Kasumi-1 (cell line): ENCODE measurements around the gene RPEL1.
"Not testable (repeated sequence)": the region's sequence is repeated elsewhere in the genome, so short reads cannot be mapped to it uniquely, and the experiment has no call there.

Source experiments
- DNase-seq, 2 experiments: peaks; one replicate each; lab custom pipeline; 2025; lab: John Stamatoyannopoulos, UW

The RPEL1 gene

GRCh38 chr10:103235775-103236174 lies 9.9 kb upstream of the RPEL1 start:
- DNase-seq = no peak

DNA sequence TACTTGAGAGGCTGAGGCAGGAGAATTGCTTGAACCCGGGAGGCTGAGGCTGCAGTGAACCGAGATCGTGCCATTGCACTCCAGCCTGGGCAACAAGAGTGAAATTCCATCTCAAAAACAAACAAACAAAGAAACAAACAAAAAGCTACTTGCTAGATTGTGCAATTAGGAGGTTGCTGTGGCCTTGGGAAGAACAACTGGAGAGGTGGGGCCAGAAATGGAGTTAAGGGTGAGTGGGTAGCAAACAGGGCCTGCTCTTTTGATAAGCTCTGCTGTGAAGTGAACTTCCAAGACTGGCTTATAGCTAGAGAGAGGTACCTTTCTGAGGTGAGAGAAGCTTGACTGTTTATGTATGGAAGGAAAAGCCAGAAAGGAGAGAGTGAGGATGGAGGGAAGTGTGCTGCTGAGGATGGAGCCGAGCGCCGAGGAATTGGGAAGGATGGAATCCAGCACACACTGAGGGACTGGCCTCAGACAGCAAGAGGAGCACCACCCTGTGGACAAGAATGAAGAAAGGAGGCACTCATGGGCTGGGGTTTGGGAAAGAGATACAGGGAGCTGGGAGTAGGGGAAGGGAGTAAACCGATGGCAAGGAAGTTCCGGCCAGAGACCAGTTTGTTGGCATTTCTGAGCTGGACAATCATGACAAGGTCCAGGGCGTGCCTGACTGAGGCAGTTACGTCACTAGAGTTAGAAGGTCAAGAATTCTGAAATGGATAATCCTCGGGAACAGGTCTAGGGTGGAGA lies 7.0 kb upstream of the RPEL1 start:
- peak; percentile 56 to 59 for DNase-seq

GRCh38 chr10:103241262-103242011 lies 4.2 kb upstream of the RPEL1 start:
- peak; percentile 31 to 47 for DNase-seq

DNA sequence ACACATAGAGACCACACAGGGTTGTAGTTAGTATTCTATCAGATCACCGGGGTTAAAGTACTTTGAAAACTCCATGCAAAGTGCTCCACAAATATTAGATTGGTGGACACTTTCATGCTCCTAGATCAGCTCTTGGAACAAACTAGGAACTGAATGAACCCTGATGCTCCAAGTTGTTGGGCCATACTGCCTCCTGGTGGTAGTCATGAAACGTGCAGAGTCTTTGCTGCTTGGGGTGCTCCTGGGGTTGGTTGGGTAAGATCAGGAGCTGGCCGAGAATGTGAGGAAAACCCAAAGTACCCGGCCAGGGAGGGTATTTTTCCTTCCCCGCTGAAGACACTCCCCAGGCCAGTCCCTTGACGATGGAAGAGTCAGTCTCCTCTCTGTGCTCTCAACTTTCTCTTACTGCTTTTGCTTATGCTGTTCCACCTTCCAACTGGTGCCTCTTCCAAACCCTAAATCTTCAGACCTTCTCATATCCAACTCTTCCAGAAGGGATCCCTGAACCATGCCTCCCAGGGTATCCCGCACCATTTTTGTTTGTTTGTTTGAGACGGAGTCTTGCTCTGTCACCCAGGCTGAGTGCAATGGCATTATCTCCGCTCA lies 918 bp upstream of the RPEL1 start:
- peak; percentile 94 to 97 for DNase-seq

- peak; percentile 18 to 28 for DNase-seq
Observed at GRCh38 chr10:103246324-103246723, 637 bp downstream of the RPEL1 start.

DNA sequence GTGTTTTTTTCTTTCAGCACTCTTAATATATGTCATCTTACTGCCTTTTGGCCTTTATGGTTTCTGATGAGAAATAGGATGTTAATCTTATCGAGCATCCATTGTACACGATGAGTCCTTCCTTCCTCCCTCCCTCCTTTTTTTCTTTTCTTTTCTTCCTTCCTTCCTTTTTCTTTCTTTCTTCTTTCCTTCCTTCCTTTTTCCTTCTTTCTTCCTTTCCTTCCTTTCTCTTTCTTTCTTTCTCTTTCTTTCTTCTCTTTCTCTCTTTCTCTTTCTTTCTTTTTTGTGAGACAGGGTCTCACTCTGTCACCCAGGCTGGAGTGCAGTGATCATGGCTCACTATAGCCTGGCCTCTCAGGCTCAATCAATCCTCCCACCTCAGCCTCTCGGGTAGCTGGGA lies 8.4 kb downstream of the RPEL1 start:
- no peak for DNase-seq

DNA sequence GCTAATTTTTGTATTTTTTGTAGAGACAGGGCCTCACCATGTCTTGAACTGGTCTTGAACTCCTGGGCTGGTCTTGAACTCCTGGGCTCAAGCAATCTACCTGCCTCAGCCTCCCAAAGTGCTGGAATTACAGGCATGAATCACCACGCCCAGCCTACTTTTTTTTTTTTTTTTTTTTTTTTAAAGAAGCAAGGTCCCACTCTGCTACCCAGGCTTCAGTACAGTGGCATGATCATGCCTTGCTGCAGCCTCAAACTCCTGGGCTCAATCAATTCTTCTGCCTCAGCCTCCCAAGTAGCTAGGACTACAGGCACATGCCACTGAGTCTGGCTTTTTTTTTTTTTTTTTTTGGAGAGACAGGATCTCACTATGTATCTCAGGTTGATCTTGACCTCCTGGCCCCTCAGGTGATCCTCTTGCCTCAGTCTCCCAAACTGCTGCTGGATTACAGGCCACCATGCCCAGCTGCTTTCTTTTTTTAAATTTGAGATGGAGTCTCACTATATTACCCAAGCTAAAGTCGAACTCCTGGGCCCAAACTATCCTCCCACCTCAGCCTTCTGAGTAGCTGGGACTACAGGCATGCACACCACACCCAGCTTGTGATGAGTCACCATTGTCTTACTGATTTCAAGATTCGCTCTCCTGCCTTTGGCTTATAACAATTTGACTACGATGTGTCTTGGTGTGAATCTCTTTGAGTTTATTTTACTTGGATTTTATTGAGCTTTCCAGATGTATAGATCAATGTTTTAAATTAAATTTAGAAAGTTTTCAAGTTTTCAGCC lies 9.0 kb downstream of the RPEL1 start:
- no peak for DNase-seq

GRCh38 chr10:103256613-103257012 lies 10.9 kb downstream of the RPEL1 start:
- no peak for DNase-seq

- no peak for DNase-seq
Observed at GRCh38 chr10:103257812-103258211, 12.1 kb downstream of the RPEL1 start.

- not testable (repeated sequence) for DNase-seq
Observed at GRCh38 chr10:103258928-103259327, 13.2 kb downstream of the RPEL1 start.

GRCh38 chr10:103259989-103260388 lies 14.3 kb downstream of the RPEL1 start:
- no peak for DNase-seq

DNA sequence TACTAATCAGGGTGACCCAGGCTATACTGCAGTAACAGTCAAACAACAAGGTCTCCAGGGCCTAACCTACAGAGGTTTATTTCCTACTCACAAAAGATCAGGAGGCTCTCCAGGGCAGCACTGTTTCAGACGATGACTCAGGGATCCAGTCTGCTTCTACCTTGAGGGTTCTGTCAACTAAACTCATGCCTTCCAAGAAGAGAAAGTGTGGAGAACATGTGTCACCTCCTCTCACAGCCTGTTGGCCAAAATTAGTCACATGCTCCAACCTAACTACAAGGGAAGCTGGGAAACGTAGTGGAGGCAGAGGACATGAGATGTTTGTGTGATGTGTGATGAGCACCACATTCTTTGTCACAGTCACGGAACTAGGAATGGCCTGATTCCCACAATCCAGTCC lies 16.5 kb downstream of the RPEL1 start:
- DNase-seq = no peak

GRCh38 chr10:103265717-103266329 lies 20.1 kb downstream of the RPEL1 start:
- peak; percentile 61 to 78 for DNase-seq

- DNase-seq = no peak
Observed at GRCh38 chr10:103273041-103273441, 27.4 kb downstream of the RPEL1 start.

- DNase-seq = no peak
Observed at GRCh38 chr10:103276251-103276895, 30.7 kb downstream of the RPEL1 start.

- DNase-seq = peak; percentile 50 to 53
Observed at GRCh38 chr10:103276896-103277712, 31.4 kb downstream of the RPEL1 start, which contains the start of gene INA. Gene INA, plus strand, starts transcription at chr10:103277138. Its CDS starts 74 bp downstream, at chr10:103277212.

DNA sequence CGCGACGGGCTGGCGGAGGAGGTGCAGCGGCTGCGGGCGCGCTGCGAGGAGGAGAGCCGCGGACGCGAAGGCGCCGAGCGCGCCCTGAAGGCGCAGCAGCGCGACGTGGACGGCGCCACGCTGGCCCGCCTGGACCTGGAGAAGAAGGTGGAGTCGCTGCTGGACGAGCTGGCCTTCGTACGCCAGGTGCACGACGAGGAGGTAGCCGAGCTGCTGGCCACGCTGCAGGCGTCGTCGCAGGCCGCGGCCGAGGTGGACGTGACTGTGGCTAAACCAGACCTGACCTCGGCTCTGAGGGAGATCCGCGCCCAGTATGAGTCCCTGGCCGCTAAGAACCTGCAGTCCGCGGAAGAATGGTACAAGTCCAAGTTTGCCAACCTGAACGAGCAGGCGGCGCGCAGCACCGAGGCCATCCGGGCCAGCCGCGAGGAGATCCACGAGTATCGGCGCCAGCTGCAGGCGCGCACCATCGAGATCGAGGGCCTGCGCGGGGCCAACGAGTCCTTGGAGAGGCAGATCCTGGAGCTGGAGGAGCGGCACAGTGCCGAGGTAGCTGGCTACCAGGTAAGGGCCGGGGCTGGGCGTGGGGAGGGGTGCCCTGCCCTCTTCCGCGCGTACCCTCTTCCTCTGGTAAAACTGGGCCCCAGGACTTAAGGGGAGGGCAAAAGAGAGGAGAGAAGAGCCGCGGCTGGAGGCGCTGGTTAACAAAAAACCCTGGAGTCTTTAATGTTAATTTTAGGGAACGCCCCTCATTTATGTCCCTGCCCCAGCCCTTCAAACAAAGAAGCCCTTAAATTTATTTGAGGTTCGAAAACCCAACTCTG lies 32.2 kb downstream of the RPEL1 start:
- DNase-seq = no peak

- DNase-seq = no peak
Observed at GRCh38 chr10:103278537-103278823, 32.8 kb downstream of the RPEL1 start.

DNA sequence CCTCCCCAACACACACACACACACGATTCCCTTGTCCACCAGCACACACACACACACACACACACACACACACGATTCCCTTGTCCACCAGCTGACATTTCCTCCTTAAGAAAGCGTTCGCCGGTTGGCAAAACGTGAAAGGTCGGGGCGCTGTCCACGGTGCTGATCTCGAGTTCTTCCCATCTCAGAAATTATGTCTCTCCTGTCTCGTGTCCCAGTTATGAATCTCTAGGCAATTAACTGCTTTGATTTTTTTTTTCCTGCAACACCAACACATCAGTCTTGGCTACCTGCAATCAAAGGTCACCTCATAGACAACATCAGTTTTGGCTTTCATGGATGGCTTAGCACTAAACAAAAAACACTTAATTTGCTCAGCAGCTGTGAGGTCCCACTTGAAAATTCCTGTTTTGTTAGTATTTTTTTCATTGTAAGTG lies 33.2 kb downstream of the RPEL1 start:
- DNase-seq = peak; percentile 71 to 90
